T-helper 1 cell treated with Interleukin-12 subunit alpha and Interleukin-12 subunit beta and Interleukin-4 antibody, amounts not matched to agents 30 μg/mL and 1 μg/mL, for 36 hours (primary cell): ENCODE data around the gene STXBP5.
"Not testable (repeated sequence)": the region's sequence is repeated elsewhere in the genome, so short reads cannot be mapped to it uniquely, and the experiment has no call there.

Source experiments
- H3K27ac Mint-ChIP-seq: one replicate; pipeline ENCODE4 v1.8.0; 2021; ENCODE audit warnings: mild to moderate bottlenecking, mixed read lengths
- H3K27me3 Mint-ChIP-seq: one replicate; pipeline ENCODE4 v1.8.0; 2021; ENCODE audit warnings: low read depth, mixed read lengths
- H3K36me3 Mint-ChIP-seq: one replicate; pipeline ENCODE4 v1.8.0; 2021; ENCODE audit warnings: low read depth, mixed read lengths
- H3K4me1 Mint-ChIP-seq: one replicate; pipeline ENCODE4 v1.8.0; 2021; ENCODE audit warnings: low read depth, mixed read lengths
- H3K4me3 Mint-ChIP-seq: one replicate; pipeline ENCODE4 v1.8.0; 2021; ENCODE audit warnings: mild to moderate bottlenecking, moderate library complexity, mixed read lengths
- H3K9me3 Mint-ChIP-seq: one replicate; pipeline ENCODE4 v1.8.0; 2021; ENCODE audit warnings: mixed read lengths

STXBP5 gene

DNA sequence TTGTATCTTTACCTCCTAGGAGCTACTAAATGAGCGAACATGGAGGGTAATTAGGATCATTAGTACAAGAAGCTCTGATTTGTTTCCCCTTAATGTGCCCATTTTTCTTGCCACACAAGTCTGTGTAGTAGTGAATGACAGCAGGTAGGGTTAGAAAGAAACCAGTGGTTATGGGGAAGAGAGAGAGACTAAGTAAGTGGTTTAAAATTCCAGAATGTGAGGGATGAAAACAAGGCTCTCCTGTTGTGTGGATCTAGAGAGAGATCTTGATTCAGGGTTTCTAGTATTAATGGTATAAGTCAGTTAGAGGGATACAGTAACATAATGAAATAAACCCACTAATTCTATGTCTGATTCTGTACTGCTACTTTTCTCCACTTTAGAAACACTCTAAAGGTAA, 22.7 kb downstream of the STXBP5 start:
- Mint-ChIP-seq H3K9me3 (no peaks in the 10 kb centered on the region), H3K27ac (no peak overlapping the region), H3K36me3 (peaks cover 11% of the 10 kb centered on the region), H3K27me3 (no peaks in the 10 kb centered on the region), H3K4me3 (no peak overlapping the region), H3K4me1 (peaks cover 13% of the 10 kb centered on the region)

DNA sequence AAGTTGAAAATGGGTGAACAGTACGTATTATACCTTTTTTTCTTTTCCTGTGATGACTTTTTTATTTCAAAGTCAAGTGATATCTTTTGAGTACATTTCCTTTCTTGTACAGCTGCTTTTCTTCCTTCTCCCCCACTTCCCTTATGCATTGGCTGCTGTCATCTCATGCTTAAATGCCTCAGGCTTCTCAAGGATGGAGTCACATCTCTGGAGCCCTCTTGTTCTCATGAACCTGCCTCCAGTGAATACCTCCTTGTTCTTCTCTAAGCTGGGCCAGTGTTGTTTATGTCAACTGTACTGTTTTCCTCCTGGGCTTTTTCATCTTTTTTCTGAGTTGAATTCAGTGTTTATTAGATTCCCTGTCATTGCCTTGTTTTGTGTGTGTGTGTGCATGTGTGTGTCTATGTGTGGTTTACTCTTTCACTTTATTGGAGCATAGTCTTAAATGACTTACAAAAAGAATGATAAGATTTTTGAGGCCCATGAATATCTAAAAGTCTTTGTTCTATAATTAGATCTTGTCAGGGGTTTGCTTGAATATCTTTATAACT, 23.6 kb downstream of the STXBP5 start:
- H3K9me3 Mint-ChIP-seq: no peaks in the 10 kb centered on the region
- no peak overlapping the region for H3K4me3 Mint-ChIP-seq
- no peak overlapping the region for H3K27ac Mint-ChIP-seq
- no peaks in the 10 kb centered on the region for H3K27me3 Mint-ChIP-seq
- H3K36me3 Mint-ChIP-seq: peaks cover 9% of the 10 kb centered on the region
- H3K4me1 Mint-ChIP-seq: peaks cover 10% of the 10 kb centered on the region

DNA sequence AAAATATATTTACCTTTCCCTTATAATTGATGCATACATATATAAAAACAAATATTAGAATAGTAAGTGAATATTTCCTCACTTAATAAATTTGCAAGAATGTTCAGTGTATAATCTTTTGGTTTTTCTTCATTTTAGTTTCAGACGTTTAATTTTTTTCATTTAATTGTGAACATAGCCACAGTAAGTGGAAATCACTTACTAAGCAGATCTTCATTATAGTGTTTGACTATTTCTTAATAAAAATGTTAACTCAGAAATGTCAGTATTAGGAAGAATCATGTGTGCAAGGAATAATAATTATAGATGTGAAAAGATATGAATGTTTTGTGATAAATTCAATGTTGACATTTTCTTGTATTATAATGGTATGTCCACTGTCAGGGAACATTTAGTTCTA, 27.4 kb downstream of the STXBP5 start:
- peaks cover 7% of the 10 kb centered on the region for H3K36me3 Mint-ChIP-seq
- peaks cover 10% of the 10 kb centered on the region for H3K4me1 Mint-ChIP-seq
- no peak overlapping the region for H3K27ac Mint-ChIP-seq
- no peaks in the 10 kb centered on the region for H3K9me3 Mint-ChIP-seq
- H3K27me3 Mint-ChIP-seq: no peaks in the 10 kb centered on the region
- no peak overlapping the region for H3K4me3 Mint-ChIP-seq

GRCh38 chr6:147234685-147235084, 30.5 kb downstream of the STXBP5 start:
- no peak overlapping the region for H3K27ac Mint-ChIP-seq
- H3K27me3 Mint-ChIP-seq: no peaks in the 10 kb centered on the region
- H3K4me1 Mint-ChIP-seq: no peaks in the 10 kb centered on the region
- H3K9me3 Mint-ChIP-seq: no peaks in the 10 kb centered on the region
- H3K4me3 Mint-ChIP-seq: no peak overlapping the region
- peaks cover 21% of the 10 kb centered on the region for H3K36me3 Mint-ChIP-seq

DNA sequence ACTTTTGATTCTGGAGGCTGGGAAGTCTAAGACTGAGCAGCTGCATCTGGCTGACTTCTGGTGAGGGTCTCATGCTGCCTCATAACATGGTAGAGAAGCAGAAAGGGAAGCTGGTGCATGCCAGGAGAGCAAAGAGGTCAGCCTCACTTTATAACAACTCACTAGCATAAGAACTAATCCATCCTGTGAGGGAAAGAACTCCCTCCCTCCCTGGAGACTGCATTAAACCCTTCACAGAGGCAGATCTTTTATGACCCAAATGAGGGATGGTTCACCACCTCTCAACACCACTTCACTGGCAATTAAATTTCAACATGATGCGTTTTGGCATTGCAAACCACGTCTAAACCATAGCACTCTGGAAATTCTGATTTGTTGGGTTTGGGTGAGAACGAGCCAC, 33.9 kb downstream of the STXBP5 start:
- no peak overlapping the region for H3K4me3 Mint-ChIP-seq
- peaks cover 26% of the 10 kb centered on the region for H3K36me3 Mint-ChIP-seq
- H3K27ac Mint-ChIP-seq: no peak overlapping the region
- no peaks in the 10 kb centered on the region for H3K27me3 Mint-ChIP-seq
- no peaks in the 10 kb centered on the region for H3K4me1 Mint-ChIP-seq
- H3K9me3 Mint-ChIP-seq: no peaks in the 10 kb centered on the region

DNA sequence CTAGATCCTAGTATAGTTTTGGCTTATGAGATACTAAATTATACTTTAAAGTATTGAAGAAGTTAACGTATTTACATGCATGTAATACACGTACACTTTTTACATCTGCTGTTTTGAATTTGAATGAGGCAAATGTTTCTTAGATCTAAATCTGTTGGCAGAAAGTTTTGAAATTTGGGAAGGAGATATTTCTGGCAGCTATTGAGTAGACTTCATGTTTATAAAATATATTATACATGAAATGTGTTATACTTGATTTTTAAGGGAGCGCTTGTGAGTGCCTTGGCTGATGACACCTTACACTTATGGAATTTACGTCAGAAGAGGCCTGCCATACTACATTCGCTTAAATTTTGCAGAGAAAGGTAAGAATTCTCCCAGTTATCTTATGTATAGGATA, 34.7 kb downstream of the STXBP5 start:
- peaks cover 26% of the 10 kb centered on the region for H3K36me3 Mint-ChIP-seq
- H3K27me3 Mint-ChIP-seq: no peaks in the 10 kb centered on the region
- no peak overlapping the region for H3K4me3 Mint-ChIP-seq
- H3K4me1 Mint-ChIP-seq: no peaks in the 10 kb centered on the region
- no peaks in the 10 kb centered on the region for H3K9me3 Mint-ChIP-seq
- no peak overlapping the region for H3K27ac Mint-ChIP-seq

DNA sequence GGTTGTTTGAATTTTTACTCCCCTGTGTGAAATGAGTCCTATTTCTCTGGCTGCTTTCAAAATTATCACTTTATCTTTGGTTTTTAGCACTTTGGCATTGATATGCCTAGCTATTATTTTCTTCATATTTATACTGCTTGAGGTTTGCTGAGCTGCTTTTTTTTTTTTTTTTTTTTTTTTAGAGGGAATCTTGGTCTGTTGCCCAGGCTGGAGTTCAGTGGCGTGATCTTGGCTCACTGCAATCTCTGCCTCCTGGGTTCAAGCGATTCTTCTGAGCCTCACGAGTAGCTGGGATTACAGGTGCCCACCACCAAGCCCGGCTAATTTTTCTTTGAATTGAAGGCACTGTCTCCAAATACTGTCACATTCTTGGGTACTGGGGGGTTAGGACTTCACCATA, 40.6 kb downstream of the STXBP5 start:
- H3K36me3 Mint-ChIP-seq: peaks cover 31% of the 10 kb centered on the region
- H3K27ac Mint-ChIP-seq: no peak overlapping the region
- no peak overlapping the region for H3K4me3 Mint-ChIP-seq
- no peaks in the 10 kb centered on the region for H3K4me1 Mint-ChIP-seq
- H3K9me3 Mint-ChIP-seq: peaks cover 9% of the 10 kb centered on the region
- no peaks in the 10 kb centered on the region for H3K27me3 Mint-ChIP-seq

- no peaks in the 10 kb centered on the region for H3K4me1 Mint-ChIP-seq
- H3K9me3 Mint-ChIP-seq: peaks cover 10% of the 10 kb centered on the region
- no peak overlapping the region for H3K27ac Mint-ChIP-seq
- H3K4me3 Mint-ChIP-seq: no peak overlapping the region
- H3K27me3 Mint-ChIP-seq: no peaks in the 10 kb centered on the region
- peaks cover 35% of the 10 kb centered on the region for H3K36me3 Mint-ChIP-seq
Observed at GRCh38 chr6:147245693-147246092, 41.5 kb downstream of the STXBP5 start.

DNA sequence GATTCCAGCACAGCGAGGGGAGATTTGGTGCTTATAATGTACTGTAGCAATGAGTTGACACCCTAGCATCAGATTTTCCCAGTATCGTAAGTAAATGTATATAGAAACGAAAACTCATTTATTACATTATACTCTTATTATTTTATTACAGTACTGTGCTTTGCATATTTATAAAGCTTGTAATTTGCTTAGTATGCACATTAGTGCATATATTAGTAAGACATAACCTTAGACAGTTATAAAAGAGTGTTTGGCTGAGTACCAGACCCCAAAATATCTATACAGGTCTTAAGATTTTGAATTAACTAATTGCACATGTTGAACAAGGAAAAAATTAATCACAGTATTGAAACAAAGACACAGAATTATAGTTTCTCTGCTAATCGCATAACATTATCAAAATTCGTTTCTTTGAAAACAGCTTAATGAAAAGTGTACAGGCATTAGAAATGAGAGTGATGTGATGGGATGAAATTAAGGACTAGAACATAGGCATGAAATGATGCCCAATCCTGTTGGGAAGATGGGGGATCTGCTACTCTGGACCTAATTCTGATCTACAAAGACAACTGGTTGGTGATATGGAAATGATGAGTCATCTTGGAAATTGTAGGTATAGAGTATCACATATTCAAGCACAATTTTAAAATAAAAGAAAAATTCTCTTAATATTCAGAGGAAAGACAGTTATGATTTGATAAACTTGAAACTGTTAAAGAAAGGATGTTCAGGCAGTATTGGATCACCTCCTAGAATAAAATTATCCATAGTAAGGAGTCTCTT, 42.8 kb downstream of the STXBP5 start:
- H3K36me3 Mint-ChIP-seq: peaks cover 44% of the 10 kb centered on the region
- no peak overlapping the region for H3K27ac Mint-ChIP-seq
- no peaks in the 10 kb centered on the region for H3K27me3 Mint-ChIP-seq
- no peak overlapping the region for H3K4me3 Mint-ChIP-seq
- no peaks in the 10 kb centered on the region for H3K4me1 Mint-ChIP-seq
- peaks cover 17% of the 10 kb centered on the region for H3K9me3 Mint-ChIP-seq

- Mint-ChIP-seq H3K4me1 (peaks cover 6% of the 10 kb centered on the region), H3K27ac (no peak overlapping the region), H3K4me3 (no peak overlapping the region), H3K27me3 (no peaks in the 10 kb centered on the region), H3K36me3 (peaks cover 59% of the 10 kb centered on the region), H3K9me3 (peaks cover 34% of the 10 kb centered on the region)
Observed at GRCh38 chr6:147248859-147249258, 44.6 kb downstream of the STXBP5 start.

DNA sequence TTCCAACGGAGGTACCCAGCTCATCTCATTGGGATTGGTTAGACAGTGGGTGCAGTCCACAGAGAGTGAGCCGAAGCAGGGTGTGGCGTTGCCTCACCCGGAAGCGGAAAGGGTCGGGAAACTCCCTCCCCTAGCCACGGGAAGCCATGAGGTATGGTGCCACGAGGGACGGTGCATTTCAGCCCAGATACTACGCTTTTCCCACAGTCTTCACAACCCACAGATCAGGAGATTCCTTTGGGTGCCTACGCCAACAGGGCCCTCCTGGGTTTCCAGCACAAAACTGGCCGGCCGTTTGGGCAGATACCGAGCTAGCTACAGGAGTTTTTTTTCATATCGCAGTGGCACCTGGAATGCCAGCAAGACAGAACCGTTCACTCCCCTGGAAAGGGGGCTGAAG, 46.9 kb downstream of the STXBP5 start:
- no peak overlapping the region for H3K4me3 Mint-ChIP-seq
- H3K9me3 Mint-ChIP-seq: peaks cover 41% of the 10 kb centered on the region
- no peak overlapping the region for H3K27ac Mint-ChIP-seq
- no peaks in the 10 kb centered on the region for H3K27me3 Mint-ChIP-seq
- H3K4me1 Mint-ChIP-seq: peaks cover 6% of the 10 kb centered on the region
- H3K36me3 Mint-ChIP-seq: peaks cover 53% of the 10 kb centered on the region

- not testable (repeated sequence) for H3K27me3 Mint-ChIP-seq, H3K4me3 Mint-ChIP-seq, H3K4me1 Mint-ChIP-seq, H3K27ac Mint-ChIP-seq
- Mint-ChIP-seq H3K9me3 (peaks cover 31% of the 10 kb centered on the region), H3K36me3 (peaks cover 33% of the 10 kb centered on the region)
Observed at GRCh38 chr6:147254929-147255473, 50.8 kb downstream of the STXBP5 start.

- H3K36me3 Mint-ChIP-seq: peaks cover 26% of the 10 kb centered on the region
- H3K27ac Mint-ChIP-seq: no peak overlapping the region
- peaks cover 28% of the 10 kb centered on the region for H3K9me3 Mint-ChIP-seq
- H3K4me3 Mint-ChIP-seq: no peak overlapping the region
- H3K27me3 Mint-ChIP-seq: no peaks in the 10 kb centered on the region
- peaks cover 6% of the 10 kb centered on the region for H3K4me1 Mint-ChIP-seq
Observed at GRCh38 chr6:147255948-147256674, 51.9 kb downstream of the STXBP5 start.

DNA sequence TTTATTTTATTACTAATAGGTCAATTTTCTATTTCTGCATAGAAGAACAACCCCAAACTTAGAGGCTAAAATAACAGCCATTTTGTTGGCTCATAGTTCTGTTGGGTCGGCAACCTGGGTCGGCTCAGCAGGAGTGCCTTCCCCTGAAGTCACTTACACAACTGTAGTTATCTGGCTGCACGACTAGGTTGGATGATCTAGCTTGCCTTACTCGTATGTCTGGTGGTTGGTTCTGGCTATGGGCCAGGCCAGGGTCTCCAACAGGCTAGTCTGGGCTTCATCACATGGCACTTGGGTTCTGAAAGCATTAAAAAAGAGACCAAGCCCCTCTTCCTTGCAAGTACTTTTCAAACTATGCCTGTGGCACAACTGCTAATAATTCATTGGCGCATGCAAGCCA, 53.5 kb downstream of the STXBP5 start:
- H3K27me3 Mint-ChIP-seq: no peaks in the 10 kb centered on the region
- H3K4me1 Mint-ChIP-seq: peaks cover 6% of the 10 kb centered on the region
- H3K27ac Mint-ChIP-seq: no peak overlapping the region
- H3K4me3 Mint-ChIP-seq: no peak overlapping the region
- peaks cover 17% of the 10 kb centered on the region for H3K36me3 Mint-ChIP-seq
- H3K9me3 Mint-ChIP-seq: peaks cover 17% of the 10 kb centered on the region

GRCh38 chr6:147260091-147260490, 55.9 kb downstream of the STXBP5 start:
- H3K27me3 Mint-ChIP-seq: no peaks in the 10 kb centered on the region
- H3K27ac Mint-ChIP-seq: no peak overlapping the region
- no peak overlapping the region for H3K4me3 Mint-ChIP-seq
- H3K4me1 Mint-ChIP-seq: no peaks in the 10 kb centered on the region
- H3K9me3 Mint-ChIP-seq: no peaks in the 10 kb centered on the region
- H3K36me3 Mint-ChIP-seq: peaks cover 12% of the 10 kb centered on the region
